Duodenal mucosa (tissue), 2 donors: ENCODE measurements around the gene OR2D3.
"Not testable (repeated sequence)": the region's sequence is repeated elsewhere in the genome, so short reads cannot be mapped to it uniquely, and the experiment has no call there.

Source experiments
- H3K27ac ChIP-seq: one replicate; pipeline ENCODE4 v1.7.0; 2013; ENCODE audit warnings: low read depth, low read length
- H3K27me3 ChIP-seq, 2 donors: one replicate each; pipeline ENCODE4 v1.7.0; 2013; ENCODE audit warnings: low read length in 2 of 2, control low read depth in 1 of 2; ENCODE audit not compliant: insufficient read depth in 2 of 2, control insufficient read depth in 1 of 2
- H3K36me3 ChIP-seq, 2 donors: one replicate each; pipeline ENCODE4 v1.7.0; 2013; ENCODE audit warnings: low read length in 2 of 2, control low read depth in 1 of 2; ENCODE audit not compliant: insufficient read depth in 2 of 2, control insufficient read depth in 1 of 2
- H3K4me1 ChIP-seq, 2 donors: one replicate each; pipeline ENCODE4 v1.7.0; 2013; ENCODE audit warnings: low read length in 2 of 2, control low read depth in 1 of 2; ENCODE audit not compliant: insufficient read depth in 2 of 2, control insufficient read depth in 1 of 2
- H3K4me3 ChIP-seq, 2 donors: one replicate each; pipeline ENCODE4 v1.7.0; 2013; ENCODE audit warnings: low read length in 2 of 2, low read depth in 1 of 2
- H3K9ac ChIP-seq, 2 donors: one replicate each; pipeline ENCODE4 v1.7.0; 2013; ENCODE audit warnings: low read length in 2 of 2, low read depth in 1 of 2
- H3K9me3 ChIP-seq, 2 donors: one replicate each; pipeline ENCODE4 v1.7.0; 2013; ENCODE audit warnings: low read length in 2 of 2, control low read depth in 1 of 2; ENCODE audit not compliant: control insufficient read depth in 1 of 2

OR2D3 gene

GRCh38 chr11:6969854-6970253 lies 49.1 kb downstream of the OR2D3 start:
- H3K9me3 ChIP-seq, H3K27ac ChIP-seq, H3K4me3 ChIP-seq, H3K36me3 ChIP-seq, H3K27me3 ChIP-seq, H3K4me1 ChIP-seq, H3K9ac ChIP-seq: not testable (repeated sequence)
